ENCODE measurements around the gene KCNB1.
"Not testable (repeated sequence)": the region's sequence is repeated elsewhere in the genome, so short reads cannot be mapped to it uniquely, and the experiment has no call there.

Gene KCNB1

GRCh38 chr20:49431329-49431728, 51.1 kb downstream of the KCNB1 start:
- no peak for DNase-seq

DNA sequence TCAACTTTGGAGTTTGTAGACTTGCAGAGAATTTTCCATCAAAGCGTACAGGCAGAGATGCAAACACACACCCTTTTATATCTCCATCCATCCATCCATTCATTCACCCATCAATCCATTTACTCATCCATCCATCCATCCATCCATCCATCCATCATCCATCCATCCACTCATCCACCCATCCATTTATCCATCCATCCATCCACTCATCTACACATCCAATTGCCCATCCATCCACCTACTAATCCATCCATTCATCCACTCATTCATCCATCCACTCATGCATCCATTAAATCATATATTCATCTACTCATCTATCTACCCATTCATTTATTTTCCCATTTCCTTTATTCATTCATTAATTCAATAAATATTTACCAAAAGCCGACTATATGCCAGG, 52.1 kb downstream of the KCNB1 start:
- no peak for DNase-seq

GRCh38 chr20:49427751-49428518, 54.5 kb downstream of the KCNB1 start:
- DNase-seq: no peak

- no peak for DNase-seq
These were observed 55.6 kb downstream of the KCNB1 start for GRCh38 chr20:49426873-49427272.

DNA sequence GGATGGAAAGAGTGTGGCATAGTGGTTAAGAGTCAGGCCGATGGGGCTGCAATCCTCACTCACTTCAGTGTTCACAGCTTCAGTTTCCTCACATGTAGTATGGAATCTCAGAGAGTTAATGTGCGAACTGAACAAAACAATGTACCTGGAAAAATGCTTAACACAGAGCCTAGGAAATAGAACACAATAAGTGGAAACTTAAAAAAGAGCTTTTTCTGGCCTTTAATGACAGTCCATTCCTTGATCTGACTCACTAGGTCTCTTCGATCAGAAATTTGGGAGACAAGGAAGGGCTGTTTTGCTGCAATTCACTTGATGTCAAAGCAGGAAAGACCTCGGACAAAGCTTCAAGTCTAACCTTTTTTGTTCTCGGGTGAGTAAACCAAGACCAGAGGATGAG, 56.1 kb downstream of the KCNB1 start:
- DNase-seq: no peak

- DNase-seq: no peak
These were observed 57.9 kb downstream of the KCNB1 start for GRCh38 chr20:49424536-49424935.

DNA sequence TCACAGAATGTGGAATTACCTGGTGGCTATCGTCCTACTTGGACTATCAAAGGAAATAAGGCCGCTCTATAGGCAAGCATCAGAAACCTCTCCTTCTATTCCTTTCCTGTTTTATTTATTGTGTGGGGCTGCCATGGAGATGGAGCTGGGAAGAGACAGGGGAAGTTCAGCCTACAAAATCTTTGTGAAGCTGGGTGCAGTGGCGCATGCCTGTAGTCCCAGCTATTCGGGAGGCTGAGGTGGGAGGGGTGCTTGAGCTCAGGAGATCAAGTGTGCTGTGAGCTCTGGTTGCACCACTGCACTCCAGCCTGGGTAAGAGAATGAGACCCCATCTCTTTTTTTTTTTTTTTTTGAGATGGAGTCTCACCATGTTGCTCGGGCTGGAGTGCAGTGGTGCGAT, 60.3 kb downstream of the KCNB1 start:
- DNase-seq: no peak

DNA sequence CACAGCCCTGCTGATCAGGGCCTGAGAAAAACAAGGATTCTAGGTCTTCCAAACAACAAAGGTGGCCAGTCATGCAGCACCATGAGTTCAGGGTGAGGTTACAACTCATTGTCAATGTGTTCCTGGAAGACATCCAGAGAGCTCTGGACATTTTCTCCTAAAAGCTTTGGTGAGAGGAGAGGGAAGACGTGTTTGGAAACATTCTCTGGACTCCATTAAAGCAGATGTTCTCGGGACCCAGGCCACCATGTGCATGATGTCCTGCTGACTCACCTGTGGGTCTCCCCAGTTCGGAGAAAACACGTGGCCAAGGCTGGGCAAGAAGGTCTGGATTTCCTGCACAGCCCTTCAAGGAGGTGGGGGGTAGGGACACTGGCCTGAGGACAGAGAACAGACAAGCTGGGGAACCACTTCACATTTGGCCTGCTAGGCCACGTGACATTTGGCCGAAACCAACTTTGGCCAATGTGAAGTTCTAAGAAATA, 61.6 kb downstream of the KCNB1 start:
- DNase-seq: no peak

- no peak for DNase-seq
These were observed 62.2 kb downstream of the KCNB1 start for GRCh38 chr20:49420292-49420691.

- DNase-seq: no peak
These were observed 62.7 kb downstream of the KCNB1 start for GRCh38 chr20:49419785-49420184.

GRCh38 chr20:49418809-49419208, 63.7 kb downstream of the KCNB1 start:
- no peak for DNase-seq

DNA sequence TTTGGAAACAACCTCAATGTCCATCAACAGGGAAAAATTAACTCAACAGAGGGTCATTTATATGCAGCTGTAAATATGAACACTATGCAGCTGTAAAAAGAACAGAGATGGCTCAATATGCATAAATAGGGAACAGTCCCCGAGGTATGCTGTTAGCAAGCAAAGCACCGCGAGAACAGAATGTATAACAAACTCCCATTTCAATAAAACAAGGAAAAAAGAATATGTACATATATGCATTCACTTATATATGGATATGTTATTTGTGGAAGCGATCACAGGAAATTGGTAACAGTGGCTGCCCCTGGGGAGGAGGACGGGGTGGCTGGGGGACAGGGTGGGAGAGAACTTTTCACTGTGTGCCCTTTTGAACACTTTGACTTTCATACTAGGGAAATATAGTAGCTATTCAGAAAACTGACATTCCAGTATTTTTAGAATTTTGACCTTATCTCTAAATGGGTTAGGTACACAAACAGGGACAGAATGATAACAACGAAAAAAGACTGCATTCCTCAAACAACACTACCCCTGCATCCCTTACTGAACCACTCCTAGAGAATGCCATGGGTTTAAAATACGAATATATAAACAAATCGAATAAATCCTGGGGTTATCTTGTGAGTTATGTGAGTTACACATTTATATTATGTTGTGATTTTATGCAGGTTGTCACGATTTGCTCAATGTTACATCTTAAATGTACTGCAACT, 64.5 kb downstream of the KCNB1 start:
- no peak for DNase-seq

GRCh38 chr20:49415668-49416044, 66.8 kb downstream of the KCNB1 start:
- DNase-seq: no peak

DNA sequence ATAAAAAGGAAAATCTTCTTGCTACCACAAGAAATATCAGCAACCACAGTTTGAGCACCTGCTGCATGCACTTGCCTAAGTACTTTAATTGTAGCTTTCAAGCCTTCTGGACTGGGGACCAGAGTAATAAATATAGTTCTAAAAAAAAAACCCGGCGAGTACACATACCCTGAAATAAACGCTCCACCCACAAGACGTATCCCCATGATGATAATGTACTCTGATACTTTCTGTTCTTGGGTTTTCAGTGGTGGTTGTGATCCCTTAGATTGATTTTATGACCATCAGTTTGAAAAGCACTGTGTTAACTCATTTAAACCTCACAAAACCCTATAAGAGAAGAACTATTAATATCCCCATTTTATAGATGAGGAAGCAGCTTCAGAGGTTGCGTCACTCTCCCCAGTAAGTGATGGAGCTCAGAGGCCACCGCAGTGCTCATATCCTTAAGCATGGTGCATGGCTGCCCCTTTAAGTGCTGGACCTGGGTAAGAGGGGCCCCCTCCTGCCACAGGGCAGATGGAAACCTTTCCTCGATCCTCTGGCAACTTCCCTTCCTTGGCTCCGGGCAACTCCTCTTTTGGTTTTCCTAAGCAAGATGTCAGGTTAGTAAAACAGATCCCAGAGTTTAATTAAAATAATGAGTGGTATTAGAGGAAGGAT, 67.3 kb downstream of the KCNB1 start:
- no peak for DNase-seq

GRCh38 chr20:49413677-49414076, 68.8 kb downstream of the KCNB1 start:
- no peak for DNase-seq

- DNase-seq: no peak
These were observed 69.5 kb downstream of the KCNB1 start for GRCh38 chr20:49412953-49413352.

DNA sequence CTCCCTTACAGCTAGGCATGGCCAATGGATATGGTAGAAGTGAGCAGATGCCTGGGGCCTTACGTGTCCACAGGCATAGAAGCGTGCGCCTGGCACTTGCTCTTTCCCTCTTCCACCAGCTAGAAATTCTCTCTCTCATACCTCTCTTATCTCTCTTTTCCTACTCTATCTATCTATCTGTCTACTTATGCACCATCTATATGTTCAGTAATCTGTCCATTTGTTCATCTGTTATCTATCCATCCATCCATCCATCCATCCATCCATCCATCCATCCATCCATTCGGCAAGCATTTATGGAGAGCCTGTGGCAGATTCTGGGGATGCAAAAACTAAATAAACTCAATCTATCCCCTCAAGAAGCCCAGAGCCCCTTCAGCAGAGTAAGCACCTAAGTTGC, 70.2 kb downstream of the KCNB1 start:
- no peak for DNase-seq

DNA sequence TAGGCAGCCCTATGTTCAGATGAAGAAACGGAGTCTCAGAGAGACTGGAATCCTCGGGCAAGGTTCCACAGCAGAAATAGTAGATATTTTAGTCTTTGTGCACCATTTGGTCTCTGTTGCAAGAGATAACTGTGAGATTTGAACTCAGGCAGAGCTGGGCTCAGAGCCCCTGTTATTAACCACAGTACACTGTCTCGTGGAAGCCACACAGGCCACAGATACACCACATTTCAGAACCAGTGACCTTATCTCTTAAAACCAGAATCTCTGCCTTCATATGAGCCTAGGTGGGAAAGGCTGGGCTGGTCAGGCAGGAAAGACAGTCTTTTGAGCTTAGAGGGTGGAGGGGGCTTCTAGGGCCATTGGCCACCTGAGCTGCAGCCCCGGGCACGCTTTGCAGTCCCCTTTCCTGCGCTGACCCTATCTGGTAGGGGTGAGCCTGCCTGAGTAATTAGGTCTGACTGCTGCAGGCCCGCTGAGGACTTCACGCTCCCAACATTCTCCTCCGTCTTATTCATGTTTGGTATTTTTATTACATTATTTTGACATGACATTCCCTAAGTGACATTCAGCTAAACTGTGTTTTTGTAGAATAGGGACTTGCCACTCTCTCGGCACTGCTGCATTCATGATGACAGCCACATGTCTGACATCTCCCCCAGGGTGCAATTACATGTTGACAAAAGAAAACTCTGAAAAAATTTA, 71.1 kb downstream of the KCNB1 start:
- DNase-seq: no peak

DNA sequence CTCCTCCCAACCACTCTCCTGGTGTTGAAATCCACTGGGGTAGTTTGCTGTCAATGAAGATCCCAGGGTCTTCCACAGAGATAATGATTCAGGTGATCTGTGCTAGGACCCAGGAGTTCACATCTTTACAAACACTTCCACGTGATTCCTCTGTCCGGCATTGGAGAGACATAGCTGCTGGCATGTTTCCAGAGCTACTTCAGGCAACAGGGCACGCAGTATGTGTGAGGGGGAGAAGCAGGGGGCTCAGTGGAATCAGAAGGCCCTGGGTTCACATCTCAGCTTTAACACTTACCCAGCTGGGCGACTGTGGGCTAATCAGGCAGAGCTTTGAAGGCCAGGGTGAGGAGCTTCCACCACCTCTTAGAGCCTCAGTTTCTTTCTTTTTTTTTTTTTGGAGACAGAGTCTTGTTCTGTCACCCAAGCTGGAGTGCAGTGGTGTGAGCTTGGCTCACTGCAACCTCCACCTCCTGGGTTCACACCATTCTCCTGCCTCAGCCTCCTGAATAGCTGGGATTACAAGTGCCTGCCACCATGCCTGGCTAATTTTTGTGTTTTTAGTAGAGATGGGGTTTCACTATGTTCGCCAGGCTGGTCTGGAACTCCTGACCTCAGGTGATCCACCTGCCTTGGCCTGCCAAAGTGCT, 72.4 kb downstream of the KCNB1 start:
- DNase-seq: not testable (repeated sequence)

GRCh38 chr20:49409302-49409974, 73.0 kb downstream of the KCNB1 start:
- no peak for DNase-seq

GRCh38 chr20:49408509-49409104, 73.9 kb downstream of the KCNB1 start:
- DNase-seq: no peak

DNA sequence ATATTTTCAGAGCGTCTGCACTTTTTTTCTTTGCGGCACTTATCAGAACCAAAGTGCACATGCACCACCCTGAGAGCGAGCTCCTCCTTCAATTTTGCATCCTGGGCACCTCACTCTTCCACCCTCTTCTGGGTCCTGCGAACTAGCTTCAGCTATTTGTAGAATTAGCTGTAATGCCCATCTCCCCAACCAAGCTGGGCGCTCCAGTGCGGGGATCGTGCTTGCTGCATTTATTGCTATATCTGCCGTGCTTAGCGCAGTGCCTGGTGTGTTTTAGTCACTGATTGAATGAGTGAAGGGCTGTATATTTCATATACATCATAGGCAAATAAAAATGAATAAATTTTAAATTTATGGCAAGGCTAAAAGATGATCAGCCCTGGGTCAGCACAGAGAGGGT, 75.8 kb downstream of the KCNB1 start:
- no peak for DNase-seq
